Right cardiac atrium (tissue), 5 donors: ENCODE results near the gene HLCS. TPM values are rescaled to one million over a fixed set of nuclear protein-coding genes. Genes with fewer than 3 reads are reported as not detected.

Experiments used
- ATAC-seq, 2 donors: fragments of 200-7000 bp; cut with Tn5 transposase; one replicate each; pipeline versions ENCODE4 v1.8.0 to v1.9.1; 2020; ENCODE audit warnings: moderate library complexity in 2 of 2, mild to moderate bottlenecking in 1 of 2
- DNase-seq, 3 donors: peaks; one replicate each; pipeline ENCODE4 v3.0.0-alpha.2; 2020
- H3K27ac ChIP-seq: one replicate; pipeline ENCODE4 v1.5.1; 2013; ENCODE audit warnings: mild to moderate bottlenecking, low read length, control low read depth, moderate library complexity
- H3K27me3 ChIP-seq: one replicate; pipeline ENCODE4 v1.6.1; 2013; ENCODE audit not compliant: control insufficient read depth, insufficient read depth
- H3K4me1 ChIP-seq: one replicate; pipeline ENCODE4 v1.6.1; 2013; ENCODE audit warnings: low read length; ENCODE audit not compliant: control insufficient read depth, insufficient read depth
- H3K4me3 ChIP-seq: one replicate; pipeline ENCODE4 v1.5.1; 2013; ENCODE audit warnings: low read length, control low read depth
- H3K9me3 ChIP-seq: one replicate; pipeline ENCODE4 v1.6.1; 2013; ENCODE audit warnings: low read length; ENCODE audit not compliant: control insufficient read depth
- WGBS: extraction: QIAGEN DNeasy Blood & Tissue Kit; methylation state at CpG from one replicate; pipeline ENCODE4 v1.1.7; 2013; 5-methylcytosine and 5-hydroxymethylcytosine counted together
- intact Hi-C, 4 donors: fragments of 100-400 bp; cut with DNase I; formaldehyde crosslinking; loops; one replicate each; pipeline versions ENCODE4 v1.11.0 to v1.14.0; 2022 to 2023
- polyA plus RNA-seq: library from polyadenylated mRNA; stranded (reverse); fragments of 200-250 nt; gene quantifications from one replicate; pipeline ENCODE4 v1.2.3, GENCODE V29; 2013
- total RNA-seq, 4 donors: library from RNA; stranded (reverse); fragmentation: NEBNext Ultra II Directional; extraction: Animal tissue kit (Norgen Biotek cat#: 25700); gene quantifications; one replicate each; pipeline ENCODE4 v1.2.1, GENCODE V29; 2021
- donor health status: healthy with polysubstance abuse.
- donor health status: DM: no; HTN: yes; CAD: no.
- donor health status: DM: no; HTN: no; CAD: no.
- donor health status: DM: no; HTN: yes; CAD: no; lungs with severe emphysema.
- donor health status: DM: yes; HTN: yes; CAD: no.

The HLCS gene
- total and polyA plus RNA-seq, 5 donors: 3.5 to 11.4 (median 8.2) TPM

GRCh38 chr21:36913247-36914169 lies 53.0 kb downstream of the HLCS start:
- intact Hi-C loops: loop anchor here in 1 of 4 donors (10.0 kb wide), 1 partner anchor 149 kb away; no protein-coding TSS in a partner anchor
- Histone ChIP-seq H3K27ac (no peak overlapping the region), H3K4me3 (no peak overlapping the region), H3K9me3 (no peaks in the 10 kb centered on the region), H3K27me3 (no peaks in the 10 kb centered on the region), H3K4me1 (no peaks in the 10 kb centered on the region)
- WGBS: 96% methylated on average over 8 of the region's 8 CpGs
- ATAC-seq (no peak), DNase-seq (no peak)

DNA sequence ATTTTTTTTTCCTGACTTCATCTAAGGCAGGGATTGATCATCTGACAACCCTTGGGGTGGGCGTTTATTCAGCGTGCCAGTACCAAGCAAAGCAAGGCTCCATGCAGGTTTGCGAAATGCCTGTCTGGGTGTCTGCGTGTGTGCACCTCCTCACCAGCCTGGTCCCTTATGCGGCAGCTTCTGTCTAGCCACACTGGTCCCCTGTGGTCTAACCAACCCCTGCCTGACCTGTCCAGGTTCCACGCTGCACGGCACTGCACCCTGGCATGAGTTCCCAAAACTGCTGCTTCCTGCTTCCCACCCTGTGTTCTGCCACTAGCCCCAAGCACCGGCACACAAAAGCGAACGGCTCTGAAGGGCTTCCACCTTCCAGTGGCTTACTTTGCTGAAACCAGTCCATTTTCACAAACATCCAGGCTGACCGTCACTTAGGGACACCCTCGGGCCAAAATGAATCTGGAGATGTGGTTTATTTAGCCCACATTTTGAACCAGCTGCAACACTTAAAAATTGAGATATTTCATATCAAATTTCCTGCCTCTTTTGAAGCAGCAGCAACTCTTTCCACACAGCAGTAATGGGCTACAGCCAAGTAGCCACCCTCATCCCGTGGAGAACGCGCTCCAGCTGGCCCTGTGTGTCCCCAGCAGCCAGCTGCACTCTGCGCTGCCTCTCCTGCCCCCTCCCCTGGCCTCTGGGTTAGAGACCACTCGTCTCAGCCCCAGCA lies 55.7 kb downstream of the HLCS start:
- intact Hi-C loops: loop anchor here in 1 of 4 donors (10.0 kb wide), 1 partner anchor 146 kb away; no protein-coding TSS in a partner anchor
- 69% methylated on average over 17 of the region's 17 CpGs for WGBS
- DNase-seq: peak; percentile 40 to 78 (median 77)

GRCh38 chr21:36909901-36910561 lies 56.4 kb downstream of the HLCS start:
- intact Hi-C loops: loop anchor here in 1 of 4 donors (10.0 kb wide), 1 partner anchor 145 kb away; no protein-coding TSS in a partner anchor
- Histone ChIP-seq H3K4me1 (no peaks in the 10 kb centered on the region), H3K9me3 (no peaks in the 10 kb centered on the region), H3K4me3 (no peak overlapping the region), H3K27me3 (no peaks in the 10 kb centered on the region), H3K27ac (no peak overlapping the region)
- 94% methylated on average over 16 of the region's 16 CpGs for WGBS
- no peak for ATAC-seq
- no peak for DNase-seq

More for the DNA sequence above, 55.7 kb downstream of the HLCS start:
- Histone ChIP-seq H3K27ac (no peak overlapping the region), H3K4me3 (no peak overlapping the region), H3K4me1 (no peaks in the 10 kb centered on the region), H3K27me3 (no peaks in the 10 kb centered on the region), H3K9me3 (no peaks in the 10 kb centered on the region)
- peak; percentile 74 to 83 for ATAC-seq

DNA sequence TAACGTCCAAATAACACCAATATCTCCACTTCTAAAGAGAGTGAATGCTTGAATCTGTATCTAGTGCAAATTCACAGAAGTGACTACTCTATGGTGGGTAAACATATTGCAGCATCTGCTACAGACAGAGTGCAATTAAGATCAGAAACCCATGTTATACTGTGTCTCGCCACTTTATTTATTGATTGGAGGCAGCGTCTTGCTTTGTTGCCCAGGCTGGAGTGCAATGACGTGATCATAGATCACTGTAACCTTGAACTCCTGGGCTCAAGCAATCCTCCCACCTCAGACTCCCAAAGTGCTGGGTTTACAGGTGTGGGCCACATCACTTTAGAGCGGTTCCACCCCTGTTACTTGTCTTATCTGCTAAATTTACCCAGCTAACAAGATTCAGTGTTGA lies 57.0 kb downstream of the HLCS start:
- DNase-seq: no peak
- H3K9me3 ChIP-seq: no peaks in the 10 kb centered on the region
- H3K27ac ChIP-seq: no peak overlapping the region
- H3K4me1 ChIP-seq: no peaks in the 10 kb centered on the region
- WGBS: 95% methylated on average over 5 of the region's 5 CpGs
- intact Hi-C loops: no loop called here
- ATAC-seq: no peak
- no peak overlapping the region for H3K4me3 ChIP-seq
- H3K27me3 ChIP-seq: no peaks in the 10 kb centered on the region

- Histone ChIP-seq H3K9me3 (no peaks in the 10 kb centered on the region), H3K27ac (no peak overlapping the region), H3K4me1 (no peaks in the 10 kb centered on the region), H3K27me3 (no peaks in the 10 kb centered on the region), H3K4me3 (no peak overlapping the region)
- intact Hi-C loops: no loop called here
- no peak for ATAC-seq
- no peak for DNase-seq
- 95% methylated on average over 3 of the region's 3 CpGs for WGBS
These were observed 58.1 kb downstream of the HLCS start for GRCh38 chr21:36908260-36908908.

DNA sequence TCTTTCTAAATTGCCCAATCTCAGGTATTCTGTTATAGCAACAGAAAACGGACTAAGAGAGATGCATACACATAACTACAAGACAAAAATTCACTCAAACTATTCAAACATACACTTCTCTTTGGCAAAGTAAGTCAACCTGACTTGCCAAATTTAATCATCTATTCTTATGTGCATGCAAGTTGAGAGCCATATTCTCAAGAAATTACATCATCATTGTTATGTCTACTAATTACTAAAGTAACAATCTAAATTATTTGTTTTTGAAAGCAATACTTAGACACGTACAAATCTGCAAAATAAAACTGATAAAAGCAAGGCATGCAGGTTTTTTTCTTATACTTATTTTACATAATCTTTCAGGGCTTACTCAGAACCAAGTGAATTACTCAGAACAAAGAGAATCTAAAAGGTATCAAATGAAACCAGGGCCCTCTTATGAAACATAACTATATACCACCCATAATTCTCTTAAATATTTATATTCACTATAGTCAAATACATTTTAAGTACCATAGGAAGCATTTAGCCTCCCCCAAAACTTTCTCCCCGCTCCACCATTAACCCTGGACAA lies 62.3 kb downstream of the HLCS start:
- H3K27ac ChIP-seq: no peak overlapping the region
- WGBS: 87% methylated on average over 3 of the region's 3 CpGs
- H3K9me3 ChIP-seq: no peaks in the 10 kb centered on the region
- no peak for DNase-seq
- H3K4me3 ChIP-seq: no peak overlapping the region
- intact Hi-C loops: no loop called here
- no peak for ATAC-seq
- H3K4me1 ChIP-seq: no peaks in the 10 kb centered on the region
- no peaks in the 10 kb centered on the region for H3K27me3 ChIP-seq

DNA sequence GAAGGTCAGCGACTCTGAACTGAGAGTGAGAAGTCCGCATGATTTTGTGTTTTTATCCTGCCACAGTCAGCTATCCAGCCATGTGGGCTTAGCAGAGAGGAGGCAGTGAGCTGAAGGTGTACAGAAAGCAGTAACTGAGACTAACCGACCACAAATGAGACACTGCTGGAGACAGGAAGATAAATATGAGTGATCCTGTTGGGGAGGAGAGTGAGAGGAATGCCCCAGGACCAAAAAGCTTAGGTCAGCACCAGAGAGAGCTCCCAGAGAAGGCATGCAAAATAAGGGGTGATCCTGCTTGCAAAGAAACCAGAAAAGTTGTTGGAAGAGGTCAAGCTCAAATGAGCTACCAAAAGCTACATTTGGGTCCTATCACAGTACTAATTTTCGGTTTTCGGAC lies 63.7 kb downstream of the HLCS start:
- no peak overlapping the region for H3K4me3 ChIP-seq
- no peaks in the 10 kb centered on the region for H3K9me3 ChIP-seq
- intact Hi-C loops: no loop called here
- H3K4me1 ChIP-seq: no peaks in the 10 kb centered on the region
- ATAC-seq (no peak), DNase-seq (no peak)
- WGBS: 80% methylated on average over 5 of the region's 5 CpGs
- no peak overlapping the region for H3K27ac ChIP-seq
- H3K27me3 ChIP-seq: no peaks in the 10 kb centered on the region

GRCh38 chr21:36902331-36902730 lies 64.1 kb downstream of the HLCS start:
- WGBS: 92% methylated on average over 8 of the region's 8 CpGs
- Histone ChIP-seq H3K27ac (no peak overlapping the region), H3K9me3 (no peaks in the 10 kb centered on the region), H3K4me1 (no peaks in the 10 kb centered on the region), H3K27me3 (no peaks in the 10 kb centered on the region), H3K4me3 (no peak overlapping the region)
- intact Hi-C loops: no loop called here
- ATAC-seq (no peak), DNase-seq (no peak)

DNA sequence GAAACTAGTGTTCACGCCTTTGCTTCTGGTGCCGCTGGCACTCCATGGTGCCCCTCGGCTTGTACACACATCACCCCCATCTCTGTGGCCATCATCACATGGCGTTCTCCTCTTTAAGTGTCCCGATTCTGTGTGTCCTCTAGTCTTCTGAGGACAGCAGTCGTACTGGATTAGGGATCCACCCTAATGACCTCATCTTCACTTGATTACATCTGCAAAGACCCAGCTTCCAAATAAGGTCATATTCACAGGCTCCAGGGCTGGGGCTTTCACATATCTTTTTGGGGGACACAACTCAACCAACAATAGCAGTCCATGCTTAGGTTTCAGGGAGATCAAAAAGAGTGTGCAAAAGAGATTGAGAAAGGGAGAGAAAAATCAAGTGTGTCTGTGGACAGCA lies 64.9 kb downstream of the HLCS start:
- no peak overlapping the region for H3K27ac ChIP-seq
- DNase-seq (no peak), ATAC-seq (no peak)
- 91% methylated on average over 6 of the region's 6 CpGs for WGBS
- H3K9me3 ChIP-seq: no peaks in the 10 kb centered on the region
- H3K4me3 ChIP-seq: no peak overlapping the region
- intact Hi-C loops: no loop called here
- no peaks in the 10 kb centered on the region for H3K27me3 ChIP-seq
- H3K4me1 ChIP-seq: no peaks in the 10 kb centered on the region

DNA sequence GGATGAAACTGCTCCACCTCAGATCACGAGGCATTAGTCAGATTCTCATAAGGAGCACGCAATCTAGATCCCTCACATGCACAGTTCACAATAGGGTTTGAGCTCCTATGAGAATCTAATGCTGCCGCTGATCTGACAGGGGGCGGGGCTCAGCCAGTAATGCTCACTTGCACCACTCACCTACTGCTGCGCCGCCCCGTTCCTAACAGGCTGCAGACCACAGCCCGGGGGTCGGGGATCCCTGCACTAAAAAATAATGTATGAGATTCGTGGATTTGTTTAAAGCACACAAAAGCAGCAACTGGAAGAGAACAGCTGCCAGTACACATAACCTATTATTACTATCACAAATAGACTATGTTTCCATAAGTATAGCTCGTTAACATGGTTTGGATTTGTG lies 72.9 kb downstream of the HLCS start:
- H3K27ac ChIP-seq: no peak overlapping the region
- no peaks in the 10 kb centered on the region for H3K27me3 ChIP-seq
- intact Hi-C loops: no loop called here
- no peak for ATAC-seq
- H3K4me3 ChIP-seq: no peak overlapping the region
- 98% methylated on average over 11 of the region's 11 CpGs for WGBS
- DNase-seq: no peak
- no peaks in the 10 kb centered on the region for H3K9me3 ChIP-seq
- H3K4me1 ChIP-seq: peaks cover 6% of the 10 kb centered on the region
